NB4 (cell line): ENCODE measurements around the gene PTPRD.

Experiments
- DNase-seq: peaks from one replicate; pipeline ENCODE4 v3.0.0; 2010; ENCODE audit warnings: low read depth
- H3K4me3 ChIP-seq: one replicate; pipeline ENCODE4 v1.5.1; 2011; ENCODE audit warnings: mild to moderate bottlenecking, low read depth, low read length, moderate library complexity
- CTCF ChIP-seq: IDR thresholded peaks from one replicate; pipeline ENCODE4 v1.5.1; 2012; ENCODE audit warnings: low read depth, low read length
- MAX ChIP-seq: IDR thresholded peaks from 2 replicates; pipeline ENCODE4 v1.6.1; 2011; ENCODE audit warnings: low read depth, low read length
- MYC ChIP-seq: IDR thresholded peaks from 2 replicates; pipeline ENCODE4 v1.6.1; 2011; ENCODE audit warnings: low read depth, low read length
- POLR2A ChIP-seq: IDR thresholded peaks from 2 replicates; pipeline ENCODE4 v1.6.1; 2011; ENCODE audit warnings: mild to moderate bottlenecking; ENCODE audit not compliant: insufficient read length; ENCODE audit errors: extremely low read depth

The PTPRD gene

GRCh38 chr9:8728910-8729309 lies 1883.9 kb downstream of the PTPRD start:
- no peak for DNase-seq
- no peak overlapping the region for H3K4me3 ChIP-seq
- TF ChIP-seq MAX (no peak), POLR2A (no peak), MYC (no peak), CTCF (no peak)

GRCh38 chr9:8727191-8727590 lies 1885.6 kb downstream of the PTPRD start:
- H3K4me3 ChIP-seq, result no peak overlapping the region
- DNase-seq, result no peak
- TF ChIP-seq MYC, result no peak

- H3K4me3 ChIP-seq, result no peak overlapping the region
Measured at GRCh38 chr9:8726692-8727091, 1886.1 kb downstream of the PTPRD start.

GRCh38 chr9:8725635-8726034 lies 1887.2 kb downstream of the PTPRD start:
- H3K4me3 ChIP-seq, result no peak overlapping the region
- DNase-seq, result no peak
- TF ChIP-seq MAX (no peak), CTCF (no peak), POLR2A (no peak), MYC (no peak)

More at GRCh38 chr9:8726692-8727091, 1886.1 kb downstream of the PTPRD start:
- TF ChIP-seq MAX (no peak), MYC (no peak), POLR2A (no peak), CTCF (no peak)
- no peak for DNase-seq

- DNase-seq, result no peak
- TF ChIP-seq POLR2A (no peak), CTCF (no peak), MAX (no peak), MYC (no peak)
- no peak overlapping the region for H3K4me3 ChIP-seq
Measured at GRCh38 chr9:8724284-8725018, 1888.4 kb downstream of the PTPRD start.

- TF ChIP-seq MYC (no peak), POLR2A (no peak), CTCF (no peak), MAX (no peak)
- no peak for DNase-seq
- H3K4me3 ChIP-seq, result no peak overlapping the region
Measured at GRCh38 chr9:8723195-8723594, 1889.6 kb downstream of the PTPRD start.
